MG63 (cell line): ENCODE data around the gene AGMAT. TPM values are rescaled to one million over a fixed set of nuclear protein-coding genes. Genes with fewer than 3 reads are reported as not detected.
A peak's percentile ranks its signal among the peaks of the same experiment; 100 is the strongest.

Source experiments
- DNase-seq: peaks from one replicate; pipeline ENCODE4 v3.0.0-alpha.2; 2020
- H3K27me3 ChIP-seq: fragments of 250-450 bp; sonication (Bioruptor Pico); 2 replicates; pipeline ENCODE4 v1.5.1; 2020; ENCODE audit warnings: mild to moderate bottlenecking, moderate library complexity
- H3K36me3 ChIP-seq: fragments of 250-450 bp; sonication (Bioruptor Pico); 2 replicates; pipeline ENCODE4 v1.5.1; 2020; ENCODE audit warnings: mild to moderate bottlenecking, moderate library complexity
- H3K4me3 ChIP-seq: fragments of 250-450 bp; sonication (Bioruptor Pico); 2 replicates; pipeline ENCODE4 v1.5.1; 2020; ENCODE audit warnings: mild to moderate bottlenecking, moderate library complexity
- H3K9me3 ChIP-seq: fragments of 250-450 bp; sonication (Bioruptor Pico); 2 replicates; pipeline ENCODE4 v1.5.1; 2020; ENCODE audit warnings: mild to moderate bottlenecking, moderate library complexity
- total RNA-seq: library from RNA; depleted of rRNA; stranded (reverse); fragments of >200 nt; shearing (Covaris generic); gene quantifications from 2 replicates; pipeline ENCODE4 v1.2.3, GENCODE V29; 2014; ENCODE audit warnings: low replicate concordance

AGMAT gene
- total RNA-seq, 1 experiment from 2014 or later: 1.1 TPM

- Histone ChIP-seq H3K4me3 (no peak overlapping the region), H3K9me3 (no peaks in the 10 kb centered on the region), H3K27me3 (no peaks in the 10 kb centered on the region), H3K36me3 (no peaks in the 10 kb centered on the region)
- no peak for DNase-seq
These were observed 5.7 kb downstream of the AGMAT start for GRCh38 chr1:15578921-15579682.

GRCh38 chr1:15577691-15578090 lies 7.2 kb downstream of the AGMAT start:
- no peak overlapping the region for H3K4me3 ChIP-seq
- H3K36me3 ChIP-seq: no peaks in the 10 kb centered on the region
- no peaks in the 10 kb centered on the region for H3K27me3 ChIP-seq
- no peaks in the 10 kb centered on the region for H3K9me3 ChIP-seq
- peak; percentile 43 for DNase-seq

- peaks cover under 1% of the 10 kb centered on the region; the same call in 1 of the 2 replicates for H3K36me3 ChIP-seq
- DNase-seq: no peak
- H3K9me3 ChIP-seq: no peaks in the 10 kb centered on the region
- no peaks in the 10 kb centered on the region for H3K27me3 ChIP-seq
- H3K4me3 ChIP-seq: no peak overlapping the region
These were observed 9.2 kb downstream of the AGMAT start for GRCh38 chr1:15575549-15576150.

- Histone ChIP-seq H3K9me3 (no peaks in the 10 kb centered on the region), H3K36me3 (peaks cover 5% of the 10 kb centered on the region), H3K4me3 (no peak overlapping the region), H3K27me3 (no peaks in the 10 kb centered on the region)
- peak; percentile 61 for DNase-seq
These were observed 10.1 kb downstream of the AGMAT start for GRCh38 chr1:15574741-15575140.

GRCh38 chr1:15573477-15573876 lies 11.4 kb downstream of the AGMAT start:
- no peaks in the 10 kb centered on the region for H3K27me3 ChIP-seq
- H3K36me3 ChIP-seq: peaks cover 17% of the 10 kb centered on the region
- H3K9me3 ChIP-seq: no peaks in the 10 kb centered on the region
- H3K4me3 ChIP-seq: no peak overlapping the region
- DNase-seq: no peak

GRCh38 chr1:15571266-15571665 lies 13.6 kb downstream of the AGMAT start:
- no peak overlapping the region for H3K4me3 ChIP-seq
- H3K36me3 ChIP-seq: peaks cover 30% of the 10 kb centered on the region
- no peaks in the 10 kb centered on the region for H3K27me3 ChIP-seq
- H3K9me3 ChIP-seq: no peaks in the 10 kb centered on the region
- no peak for DNase-seq

- no peak for DNase-seq
- Histone ChIP-seq H3K4me3 (no peak overlapping the region), H3K36me3 (peaks cover 33% of the 10 kb centered on the region), H3K27me3 (no peaks in the 10 kb centered on the region), H3K9me3 (no peaks in the 10 kb centered on the region)
These were observed 14.0 kb downstream of the AGMAT start for GRCh38 chr1:15570861-15571260.

- H3K27me3 ChIP-seq: no peaks in the 10 kb centered on the region
- no peak overlapping the region for H3K4me3 ChIP-seq
- H3K9me3 ChIP-seq: no peaks in the 10 kb centered on the region
- no peak for DNase-seq
- peaks cover 45% of the 10 kb centered on the region for H3K36me3 ChIP-seq
These were observed 16.3 kb downstream of the AGMAT start for GRCh38 chr1:15568387-15569073.

GRCh38 chr1:15559189-15559810 lies 25.6 kb downstream of the AGMAT start:
- H3K36me3 ChIP-seq: peaks cover 29% of the 10 kb centered on the region
- H3K27me3 ChIP-seq: no peaks in the 10 kb centered on the region
- no peak overlapping the region for H3K4me3 ChIP-seq
- H3K9me3 ChIP-seq: no peaks in the 10 kb centered on the region
- no peak for DNase-seq

GRCh38 chr1:15558516-15558915 lies 26.3 kb downstream of the AGMAT start:
- no peak for DNase-seq
- H3K36me3 ChIP-seq: peaks cover 33% of the 10 kb centered on the region
- no peak overlapping the region for H3K4me3 ChIP-seq
- H3K9me3 ChIP-seq: no peaks in the 10 kb centered on the region
- H3K27me3 ChIP-seq: no peaks in the 10 kb centered on the region

GRCh38 chr1:15557594-15557993 lies 27.3 kb downstream of the AGMAT start:
- H3K36me3 ChIP-seq: peaks cover 26% of the 10 kb centered on the region
- H3K9me3 ChIP-seq: no peaks in the 10 kb centered on the region
- no peaks in the 10 kb centered on the region for H3K27me3 ChIP-seq
- H3K4me3 ChIP-seq: no peak overlapping the region
- no peak for DNase-seq

- Histone ChIP-seq H3K36me3 (peaks cover 24% of the 10 kb centered on the region), H3K27me3 (no peaks in the 10 kb centered on the region), H3K4me3 (no peak overlapping the region), H3K9me3 (no peaks in the 10 kb centered on the region)
- DNase-seq: no peak
These were observed 27.8 kb downstream of the AGMAT start for GRCh38 chr1:15557008-15557407.

- DNase-seq: no peak
- no peaks in the 10 kb centered on the region for H3K27me3 ChIP-seq
- H3K4me3 ChIP-seq: no peak overlapping the region
- H3K9me3 ChIP-seq: no peaks in the 10 kb centered on the region
- H3K36me3 ChIP-seq: peaks cover 34% of the 10 kb centered on the region
These were observed 34.3 kb downstream of the AGMAT start for GRCh38 chr1:15550573-15550972.

GRCh38 chr1:15546641-15547040 lies 38.2 kb downstream of the AGMAT start:
- no peak for DNase-seq
- H3K4me3 ChIP-seq: no peak overlapping the region
- H3K36me3 ChIP-seq: peaks cover 56% of the 10 kb centered on the region
- no peaks in the 10 kb centered on the region for H3K27me3 ChIP-seq
- H3K9me3 ChIP-seq: no peaks in the 10 kb centered on the region

- no peaks in the 10 kb centered on the region for H3K27me3 ChIP-seq
- no peaks in the 10 kb centered on the region for H3K9me3 ChIP-seq
- no peak for DNase-seq
- peaks cover 61% of the 10 kb centered on the region for H3K36me3 ChIP-seq
- H3K4me3 ChIP-seq: no peak overlapping the region
These were observed 41.0 kb downstream of the AGMAT start for GRCh38 chr1:15543589-15544568.

GRCh38 chr1:15543251-15543588 lies 41.6 kb downstream of the AGMAT start:
- Histone ChIP-seq H3K36me3 (peaks cover 59% of the 10 kb centered on the region), H3K4me3 (no peak overlapping the region), H3K27me3 (no peaks in the 10 kb centered on the region), H3K9me3 (no peaks in the 10 kb centered on the region)
- no peak for DNase-seq
